GM23248 (cell line): ENCODE data around the gene PMFBP1.

Experiments
- EZH2 ChIP-seq: fragments of 200-600 bp; sonication (generic); IDR thresholded peaks from 2 replicates; pipeline ENCODE4 v1.6.1; 2018; ENCODE audit warnings: antibody characterized with exemption, mild to moderate bottlenecking; ENCODE audit not compliant: insufficient read depth, poor library complexity, severe bottlenecking
- EZH2phosphoT487 ChIP-seq: fragments of 200-600 bp; sonication (generic); IDR thresholded peaks from 2 replicates; pipeline ENCODE4 v1.6.1; 2018; ENCODE audit warnings: antibody characterized with exemption, moderate library complexity, mild to moderate bottlenecking, low read depth; ENCODE audit not compliant: insufficient read depth

DNA sequence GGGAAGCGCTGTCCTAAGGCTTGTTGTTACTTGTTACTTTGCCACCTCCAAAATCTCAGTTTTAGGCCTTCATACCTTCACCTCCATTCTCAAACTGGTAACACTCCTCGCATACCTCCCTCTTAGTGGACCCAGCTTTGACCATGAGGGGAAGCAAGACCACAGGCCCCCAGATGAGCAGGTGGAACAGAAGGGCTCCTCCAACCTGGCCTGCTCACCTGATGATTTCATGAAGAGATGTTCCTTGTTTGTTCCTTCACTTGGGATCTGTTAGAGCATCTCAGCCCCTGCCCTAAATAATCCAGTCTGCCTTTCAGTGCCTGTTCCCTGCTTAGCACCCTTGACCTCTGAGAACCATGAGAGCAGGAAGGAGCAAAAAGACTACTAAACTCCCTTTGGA lies 49.6 kb downstream of the PMFBP1 start:
- TF ChIP-seq EZH2phosphoT487 (no peak), EZH2 (no peak)
